NOMO-1 (cell line): Measurements from ENCODE around the gene ITPR1.
"Not testable (repeated sequence)": the region's sequence is repeated elsewhere in the genome, so short reads cannot be mapped to it uniquely, and the experiment has no call there.

Source experiments
- DNase-seq, 2 experiments: peaks; one replicate each; lab custom pipeline; 2025; ENCODE audit not compliant: unreplicated experiment in 2 of 2; lab: John Stamatoyannopoulos, UW

The ITPR1 gene

GRCh38 chr3:4493014-4493940 is at the start of gene ITPR1:
Gene ITPR1 (plus strand): TSS chr3:4493348. CDS start chr3:4516492, 23,144 bp downstream.
- peak; percentile 99 for DNase-seq

GRCh38 chr3:4447295-4447999 is 45.7 kb upstream of the ITPR1 start:
- no peak for DNase-seq

DNA sequence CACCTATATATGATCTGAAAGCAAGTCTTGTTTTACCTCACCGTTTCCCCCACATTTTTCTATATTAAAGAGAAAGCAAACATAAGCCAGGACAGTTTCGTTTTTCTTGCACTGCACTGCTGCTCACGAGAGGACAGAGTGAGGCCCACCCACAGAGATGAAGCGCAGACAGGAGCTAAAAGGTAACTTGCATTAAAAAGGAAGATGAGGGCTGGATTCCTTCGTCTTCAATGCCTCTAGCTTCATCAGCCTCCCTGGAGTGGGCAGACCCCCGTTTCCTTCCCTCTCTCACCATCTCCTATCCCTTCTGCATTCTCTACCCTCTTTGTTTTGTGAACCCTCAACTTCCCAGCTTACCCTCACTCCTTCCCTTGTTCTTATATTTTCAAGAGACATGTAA is 45.0 kb upstream of the ITPR1 start:
- no peak for DNase-seq

DNA sequence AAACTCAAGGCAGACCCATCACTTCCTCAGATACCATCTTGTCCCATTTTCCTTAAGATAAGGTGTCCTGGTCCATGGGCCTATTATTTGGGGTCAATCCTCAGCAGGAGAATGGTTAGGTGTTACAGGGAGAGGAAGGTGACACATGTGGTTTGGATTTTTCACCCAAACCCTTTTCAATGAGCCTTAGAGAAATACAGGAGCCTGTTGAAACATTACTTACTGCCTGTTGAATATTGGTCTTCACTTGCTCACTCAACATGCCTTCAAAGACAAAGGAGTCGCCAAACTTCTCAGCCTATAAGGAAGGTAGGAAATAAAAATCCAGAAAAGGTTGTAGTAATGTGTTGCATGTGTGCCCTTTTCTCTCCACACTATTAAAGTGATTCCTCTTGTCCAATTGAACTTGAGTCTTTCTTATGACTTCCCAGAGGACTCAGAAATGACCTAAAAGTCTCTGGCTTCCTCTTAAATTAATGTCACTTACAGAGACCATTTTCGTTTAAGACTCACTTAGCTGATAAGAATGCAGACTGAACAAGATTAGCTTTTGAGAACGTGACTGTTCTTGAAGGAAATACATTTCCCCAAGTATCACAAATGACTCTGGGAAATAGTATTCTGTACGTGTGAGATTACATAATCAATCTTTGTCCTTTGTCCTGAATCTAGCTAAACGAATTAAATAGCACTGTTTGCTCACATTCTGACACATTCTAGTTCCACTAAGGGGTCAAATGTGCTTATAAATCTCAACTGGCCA is 43.9 kb upstream of the ITPR1 start:
- DNase-seq = no peak

- DNase-seq = no peak
These were observed 39.0 kb upstream of the ITPR1 start for GRCh38 chr3:4454142-4454541.

- DNase-seq = not testable (repeated sequence)
These were observed 36.4 kb upstream of the ITPR1 start for GRCh38 chr3:4456780-4457179.

GRCh38 chr3:4458961-4459360 is 34.2 kb upstream of the ITPR1 start:
- no peak for DNase-seq

GRCh38 chr3:4460334-4460733 is 32.8 kb upstream of the ITPR1 start:
- DNase-seq = no peak

DNA sequence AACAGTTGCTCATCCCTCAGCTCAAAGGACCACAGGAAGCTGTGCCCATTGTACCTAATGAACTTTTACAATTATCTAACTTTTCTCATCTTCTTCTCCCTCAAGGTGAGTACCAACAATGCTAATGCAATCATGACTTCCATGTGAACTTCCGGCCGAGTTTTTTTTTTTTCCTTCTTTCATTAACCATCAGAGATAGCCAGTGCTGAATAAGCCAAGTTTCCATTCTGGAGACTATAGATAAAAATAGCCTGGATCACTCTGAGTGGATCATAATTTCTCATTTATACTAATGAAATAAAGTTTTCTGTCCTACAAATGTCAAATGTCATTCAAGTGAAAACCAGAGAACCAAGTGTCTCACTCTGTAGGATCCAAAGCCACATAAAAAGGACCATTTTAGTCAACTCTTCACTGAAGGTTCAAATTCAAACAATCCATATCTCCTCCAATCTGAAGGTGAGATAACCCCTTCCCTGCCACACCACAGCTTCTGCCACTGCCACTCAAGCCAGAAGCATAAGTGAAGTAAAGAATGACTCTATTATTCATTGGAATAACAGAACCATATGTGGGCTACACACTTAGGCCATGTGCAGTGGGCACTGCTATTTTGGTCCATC is 31.6 kb upstream of the ITPR1 start:
- no peak for DNase-seq

DNA sequence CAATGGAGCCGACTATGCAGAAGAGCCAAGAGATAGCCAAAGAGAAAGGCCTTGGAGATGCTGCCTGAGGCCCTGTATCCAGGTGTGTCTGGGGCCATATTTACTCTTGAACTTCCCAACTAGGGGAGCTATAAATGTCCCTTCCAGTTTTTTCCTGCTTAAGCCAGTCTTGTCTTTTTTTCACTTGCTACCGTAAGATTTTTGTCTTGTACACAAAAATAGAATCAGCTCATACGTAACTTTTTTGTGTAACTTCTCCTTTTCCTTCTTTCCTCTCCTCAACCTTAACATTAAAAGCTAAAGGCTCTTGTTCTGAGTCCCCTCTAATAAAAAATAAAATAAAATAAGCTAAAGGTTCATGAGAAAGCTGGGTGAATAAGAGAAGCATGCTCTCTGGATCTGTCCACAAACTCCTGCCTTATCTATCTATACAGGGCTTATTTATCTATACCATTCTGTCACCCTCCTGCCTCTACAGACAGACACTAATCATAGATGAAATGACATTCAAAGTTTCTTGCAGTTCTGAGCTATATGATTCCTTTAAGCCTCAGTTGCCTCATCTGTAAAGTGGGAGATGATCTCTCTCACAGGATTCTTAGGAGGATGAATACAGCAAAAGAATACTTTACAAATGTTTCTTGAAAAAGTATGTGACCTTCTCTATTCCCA is 30.6 kb upstream of the ITPR1 start:
- peak in 1 of 2 experiments; percentile 69 for DNase-seq

- DNase-seq = no peak
These were observed 28.6 kb upstream of the ITPR1 start for GRCh38 chr3:4464576-4464975.

GRCh38 chr3:4466741-4467521 is 26.2 kb upstream of the ITPR1 start, which contains the start of gene SUMF1:
Gene SUMF1 (minus strand): TSS chr3:4467269. CDS start chr3:4467245, 24 bp downstream.
- peak; percentile 53 to 71 for DNase-seq

DNA sequence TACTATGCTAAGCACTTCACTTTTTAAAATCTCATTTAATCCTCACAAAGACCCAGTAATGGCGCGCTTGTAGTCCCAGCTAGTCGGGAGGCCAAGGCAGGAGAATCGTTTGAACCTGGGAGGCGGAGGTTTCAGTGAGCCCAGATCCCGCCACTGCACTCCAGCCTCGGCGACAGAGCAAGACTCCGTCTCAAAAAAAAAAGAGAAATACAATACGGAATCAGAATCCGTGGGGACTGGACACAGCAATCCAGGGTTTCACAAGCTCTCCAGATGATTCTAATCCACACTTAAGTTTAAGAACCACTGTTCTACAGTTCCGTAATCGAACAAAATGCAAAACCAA is 25.7 kb upstream of the ITPR1 start:
- no peak for DNase-seq

DNA sequence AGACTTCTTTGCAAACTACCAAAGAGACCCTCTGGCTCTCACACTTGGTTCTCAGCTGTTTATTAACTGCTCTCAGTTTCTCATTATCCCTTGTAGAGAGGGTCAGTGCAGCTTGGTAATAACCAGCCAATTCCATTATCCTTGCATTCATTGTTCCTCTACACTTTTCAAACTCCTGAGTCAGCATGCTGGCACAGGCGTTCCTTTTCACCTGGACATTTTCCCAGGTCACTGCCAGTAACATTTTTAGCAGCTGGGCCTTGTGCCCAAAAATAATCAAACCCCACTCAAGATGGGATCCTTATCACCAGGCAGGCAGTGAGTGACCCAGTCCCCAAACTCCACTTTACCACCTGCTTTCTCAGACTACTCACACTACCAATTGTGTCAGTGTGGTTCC is 21.2 kb upstream of the ITPR1 start:
- no peak for DNase-seq

DNA sequence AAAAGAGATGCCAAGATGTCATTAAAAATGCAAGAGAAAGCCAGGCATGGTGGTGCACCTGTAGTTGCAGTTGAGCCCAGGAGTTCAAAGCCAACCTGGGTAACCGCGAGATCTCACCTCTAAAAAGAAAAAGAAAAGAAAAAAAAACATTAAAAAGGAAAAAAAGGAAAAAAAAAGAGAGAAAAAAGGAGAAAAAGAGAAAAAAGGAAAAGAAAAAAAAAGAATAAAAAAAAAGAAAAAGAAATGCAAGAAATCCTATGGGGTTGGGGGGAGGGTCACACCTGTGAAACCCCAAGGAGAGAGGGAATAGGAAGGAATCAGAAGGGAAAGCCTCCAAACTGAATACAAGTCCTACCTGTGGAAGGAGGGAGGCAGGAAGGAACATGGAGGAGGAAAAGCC is 20.8 kb upstream of the ITPR1 start:
- no peak for DNase-seq

DNA sequence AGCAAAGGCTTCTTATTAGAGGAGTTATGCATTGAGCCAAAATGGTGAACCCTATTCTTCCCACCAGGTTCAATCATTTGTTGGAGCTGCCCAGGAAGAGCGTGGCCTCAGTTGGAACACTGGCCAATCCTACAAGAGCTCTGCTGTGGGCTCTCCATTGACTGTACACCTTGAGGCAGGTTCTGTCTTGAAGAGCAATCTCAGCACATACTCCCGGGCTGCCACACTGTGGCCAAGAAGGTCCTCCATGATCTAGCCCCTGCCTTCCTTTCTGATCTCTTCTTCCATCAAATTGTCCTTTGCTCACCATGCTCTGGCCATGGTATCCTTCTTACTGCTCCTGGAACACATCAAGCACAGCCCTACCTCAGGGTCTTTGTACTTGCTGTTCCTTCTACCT is 20.4 kb upstream of the ITPR1 start:
- DNase-seq = no peak

GRCh38 chr3:4474683-4475490 is 18.3 kb upstream of the ITPR1 start:
- peak; percentile 96 to 100 for DNase-seq

DNA sequence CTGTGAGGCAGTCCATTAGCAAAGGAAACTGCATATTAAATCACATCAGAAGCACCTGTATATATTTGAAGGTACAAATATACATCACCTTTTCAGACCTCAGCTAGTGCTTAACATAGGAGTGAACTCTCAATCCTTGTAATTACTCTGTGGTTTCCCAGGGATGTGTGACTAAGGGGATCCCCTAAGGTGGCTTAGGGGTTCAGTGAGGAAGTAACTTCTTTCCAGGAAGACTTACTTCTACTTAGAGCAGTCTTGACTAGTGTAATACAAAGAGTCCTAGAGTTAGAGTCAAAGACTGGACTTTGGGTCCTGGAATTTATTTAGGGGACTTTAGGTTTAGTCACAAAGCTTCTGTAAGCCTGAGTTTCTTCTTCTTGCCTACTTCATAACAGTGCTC is 17.3 kb upstream of the ITPR1 start:
- peak in 1 of 2 experiments; percentile 49 for DNase-seq

DNA sequence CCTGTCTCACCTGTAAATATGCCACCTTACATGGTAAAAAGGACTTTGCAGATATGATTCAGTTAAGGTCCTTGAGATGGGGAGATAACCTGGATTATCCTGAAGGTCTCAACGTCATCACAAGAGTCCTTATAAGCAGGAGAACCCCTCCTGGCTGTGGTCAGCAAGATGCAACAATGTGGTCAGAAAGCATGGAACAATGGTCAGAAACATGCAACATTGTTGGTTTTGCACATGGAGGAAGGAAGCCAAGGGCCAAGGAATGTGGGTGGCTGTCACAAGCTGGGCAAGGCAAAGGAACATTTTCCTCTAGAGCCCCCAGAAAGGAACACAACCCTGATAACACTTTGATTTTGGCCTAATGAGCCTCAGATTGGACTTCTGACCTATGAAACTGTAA is 16.7 kb upstream of the ITPR1 start:
- DNase-seq = no peak
